H9 (cell line): ENCODE data around the gene TMC6. TPM values are rescaled to one million over a fixed set of nuclear protein-coding genes. Genes with fewer than 3 reads are reported as not detected.

Experiments used
- DNase-seq: peaks from one replicate; pipeline ENCODE4 v3.0.0-alpha.2; 2017
- H2AFZ ChIP-seq: one replicate; pipeline ENCODE4 v1.6.1; 2013; ENCODE audit warnings: mild to moderate bottlenecking, low read length, control low read depth, moderate library complexity
- H2AK5ac ChIP-seq: 2 replicates; pipeline ENCODE4 v1.6.1; 2013; ENCODE audit warnings: low read length, control low read depth, mixed read lengths; ENCODE audit not compliant: insufficient read length
- H2BK120ac ChIP-seq: one replicate; pipeline ENCODE4 v1.6.1; 2013; ENCODE audit warnings: low read depth, mild to moderate bottlenecking, low read length, control low read depth, inconsistent platforms; ENCODE audit not compliant: poor library complexity, severe bottlenecking
- H2BK12ac ChIP-seq: 2 replicates; pipeline ENCODE4 v1.6.1; 2013; ENCODE audit warnings: low read length, control low read depth, mixed read lengths, low read depth; ENCODE audit not compliant: insufficient read length
- H2BK15ac ChIP-seq: 2 replicates; pipeline ENCODE4 v1.6.1; 2013; ENCODE audit warnings: low read depth, low read length, control low read depth
- H2BK20ac ChIP-seq: one replicate; pipeline ENCODE4 v1.6.1; 2013; ENCODE audit warnings: low read depth, mild to moderate bottlenecking, low read length, control low read depth, inconsistent platforms; ENCODE audit not compliant: poor library complexity, severe bottlenecking
- H2BK5ac ChIP-seq: 2 replicates; pipeline ENCODE4 v1.6.1; 2013; ENCODE audit warnings: low read length, control low read depth, mixed read lengths; ENCODE audit not compliant: insufficient read length
- H3K14ac ChIP-seq: 2 replicates; pipeline ENCODE4 v1.6.1; 2013; ENCODE audit warnings: low read length, control low read depth; ENCODE audit not compliant: insufficient read depth
- H3K18ac ChIP-seq: 2 replicates; pipeline ENCODE4 v1.6.1; 2013; ENCODE audit warnings: low read depth, mild to moderate bottlenecking, mixed read lengths, low read length, control low read depth; ENCODE audit not compliant: insufficient read length
- H3K23ac ChIP-seq: 2 replicates; pipeline ENCODE4 v1.6.1; 2013; ENCODE audit warnings: low read length, control low read depth, mixed read lengths, low read depth; ENCODE audit not compliant: insufficient read length
- H3K23me2 ChIP-seq: 2 replicates; pipeline ENCODE4 v1.6.1; 2013; ENCODE audit warnings: low read depth, mild to moderate bottlenecking, mixed read lengths, low read length, control low read depth; ENCODE audit not compliant: insufficient read length, poor library complexity, severe bottlenecking
- H3K27ac ChIP-seq: 2 replicates; pipeline ENCODE4 v1.5.1; 2013; ENCODE audit warnings: low read length, control low read depth, mixed read lengths, low read depth; ENCODE audit not compliant: insufficient read length
- H3K27me3 ChIP-seq: 2 replicates; pipeline ENCODE4 v1.6.1; 2013; ENCODE audit warnings: low read length, control low read depth, inconsistent platforms; ENCODE audit not compliant: insufficient read depth
- H3K4ac ChIP-seq: 2 replicates; pipeline ENCODE4 v1.6.1; 2013; ENCODE audit warnings: low read depth, mild to moderate bottlenecking, control low read depth, inconsistent platforms, low read length, moderate library complexity
- H3K4me1 ChIP-seq: 2 replicates; pipeline ENCODE4 v1.6.1; 2013; ENCODE audit warnings: low read length, control low read depth, inconsistent platforms; ENCODE audit not compliant: insufficient read depth
- H3K4me2 ChIP-seq: 2 replicates; pipeline ENCODE4 v1.6.1; 2013; ENCODE audit warnings: low read length, control low read depth, mixed read lengths; ENCODE audit not compliant: insufficient read length, insufficient read depth
- H3K56ac ChIP-seq: 2 replicates; pipeline ENCODE4 v1.6.1; 2013; ENCODE audit warnings: low read depth, mild to moderate bottlenecking, mixed read lengths, low read length, control low read depth; ENCODE audit not compliant: insufficient read length
- H3K79me1 ChIP-seq: 2 replicates; pipeline ENCODE4 v1.6.1; 2013; ENCODE audit warnings: low read depth, mild to moderate bottlenecking, moderate library complexity, low read length, control low read depth, inconsistent platforms; ENCODE audit not compliant: insufficient read depth, poor library complexity, severe bottlenecking
- H3K79me2 ChIP-seq: 2 replicates; pipeline ENCODE4 v1.6.1; 2013; ENCODE audit warnings: low read length, control low read depth, inconsistent platforms; ENCODE audit not compliant: insufficient read depth
- H3K9ac ChIP-seq: 2 replicates; pipeline ENCODE4 v1.6.1; 2013; ENCODE audit warnings: low read length, control low read depth, mixed read lengths; ENCODE audit not compliant: insufficient read length; ENCODE audit errors: extremely low read depth
- H3K9me3 ChIP-seq: one replicate; pipeline ENCODE4 v1.6.1; 2013; ENCODE audit warnings: low read depth, low read length, inconsistent platforms; ENCODE audit not compliant: control insufficient read depth
- H3T11ph ChIP-seq: one replicate; pipeline ENCODE4 v1.6.1; 2013; ENCODE audit warnings: mild to moderate bottlenecking, low read length, control low read depth, inconsistent platforms
- H4K20me1 ChIP-seq: one replicate; pipeline ENCODE4 v1.6.1; 2013; ENCODE audit not compliant: control insufficient read depth, insufficient read length, insufficient read depth
- H4K5ac ChIP-seq: 2 replicates; pipeline ENCODE4 v1.6.1; 2013; ENCODE audit warnings: low read depth, mild to moderate bottlenecking, mixed read lengths, low read length, control low read depth; ENCODE audit not compliant: insufficient read length
- H4K8ac ChIP-seq: replicated peaks from 2 replicates; pipeline ENCODE4 v1.6.1; 2013; ENCODE audit warnings: low read length, control low read depth, mixed read lengths, low read depth; ENCODE audit not compliant: insufficient read length
- H4K91ac ChIP-seq: 2 replicates; pipeline ENCODE4 v1.6.1; 2013; ENCODE audit warnings: low read depth, mild to moderate bottlenecking, moderate library complexity, mixed read lengths, low read length, control low read depth; ENCODE audit not compliant: insufficient read length
- H3K27ac Mint-ChIP-seq, 3 experiments: 2 replicates in 2 of 3; 3 replicates in 1 of 3; pipeline ENCODE4 v1.8.0; 2020 to 2021; ENCODE audit warnings: mixed read lengths in 3 of 3, mild to moderate bottlenecking in 1 of 3, moderate library complexity in 1 of 3
- H3K27me3 Mint-ChIP-seq: 2 replicates; pipeline ENCODE4 v1.8.0; 2021; ENCODE audit warnings: low read depth, mild to moderate bottlenecking, moderate library complexity, mixed read lengths
- H3K36me3 Mint-ChIP-seq, 3 experiments: 2 replicates in 2 of 3; 3 replicates in 1 of 3; pipeline ENCODE4 v1.8.0; 2020 to 2021; ENCODE audit warnings: low read depth in 3 of 3, mixed read lengths in 3 of 3; ENCODE audit not compliant: insufficient read depth in 1 of 3
- H3K4me1 Mint-ChIP-seq, 2 experiments: 2 replicates each; pipeline ENCODE4 v1.8.0; 2020; ENCODE audit warnings: mixed read lengths in 2 of 2
- H3K4me3 Mint-ChIP-seq, 2 experiments: 2 replicates in 1 of 2; 3 replicates in 1 of 2; pipeline ENCODE4 v1.8.0; 2020 to 2021; ENCODE audit warnings: mild to moderate bottlenecking in 2 of 2, mixed read lengths in 2 of 2, moderate library complexity in 1 of 2
- H3K9me3 Mint-ChIP-seq, 2 experiments: 2 replicates in 1 of 2; 3 replicates in 1 of 2; pipeline ENCODE4 v1.8.0; 2020; ENCODE audit warnings: mild to moderate bottlenecking in 2 of 2, mixed read lengths in 2 of 2, moderate library complexity in 1 of 2
- WGBS: extraction: QIAGEN DNeasy Blood & Tissue Kit; methylation state at CpG from one replicate; pipeline ENCODE4 v1.1.7; 2013; ENCODE audit warnings: missing lambda C conversion rate, low lambda C conversion rate, mixed read lengths; ENCODE audit not compliant: insufficient read length; ENCODE audit errors: extremely low coverage; 5-methylcytosine and 5-hydroxymethylcytosine counted together
- total RNA-seq: library from RNA; stranded (reverse); gene quantifications from 2 replicates; pipeline ENCODE4 v1.2.1, GENCODE V29; 2021
- TF ChIP-seq, protein P1 (sequence below): fragments of 200-600 bp; sonication (generic); conservative IDR thresholded peaks from 3 replicates; pipeline ENCODE4 v1.8.0; 2021; ENCODE audit warnings: antibody characterized with exemption, mild to moderate bottlenecking

Gene TMC6
- total RNA-seq, 1 experiment from 2014 or later, result 86.8 TPM

DNA sequence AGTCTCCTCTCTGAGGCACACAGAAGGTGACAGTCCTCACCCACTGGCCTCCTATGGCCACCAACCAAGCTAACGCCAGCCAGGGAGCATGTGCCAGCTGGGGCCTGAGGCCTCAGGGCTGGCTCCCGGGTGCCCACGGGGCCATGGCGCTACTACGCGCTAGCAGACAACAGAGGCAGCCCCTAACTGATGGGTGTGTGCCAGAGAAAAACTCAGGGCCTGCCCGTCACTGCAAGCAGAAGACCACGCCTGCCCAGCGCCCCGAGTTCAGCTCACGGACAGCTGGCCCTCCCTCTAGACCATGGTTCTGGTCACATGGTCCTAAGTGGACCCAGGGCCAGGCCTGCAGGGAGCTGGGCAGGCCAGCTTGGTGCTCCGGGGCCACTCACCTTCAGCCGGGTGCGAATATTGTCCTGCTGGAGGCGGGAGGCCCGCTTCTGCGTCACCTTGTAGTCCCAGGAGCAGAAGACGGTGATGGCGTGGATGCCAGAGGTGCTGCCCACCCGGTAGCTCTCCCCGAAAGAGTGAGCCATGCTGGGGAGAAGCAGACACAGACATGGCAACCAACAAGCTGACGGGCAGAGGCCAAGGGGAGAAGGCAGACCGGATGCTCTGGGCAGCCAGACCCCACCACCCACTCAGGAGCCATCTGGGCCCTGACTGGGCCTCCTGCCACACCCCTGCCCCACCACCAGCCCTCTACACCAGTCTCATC, 6.2 kb downstream of the TMC6 start:
- H3K14ac ChIP-seq, result no peak overlapping the region
- no peak overlapping the region for H2AK5ac ChIP-seq
- H3K27me3 ChIP-seq, result no peaks in the 10 kb centered on the region
- H3K4me1 Mint-ChIP-seq, result peaks cover 4 to 11% of the 10 kb centered on the region in 2 experiments
- H2BK20ac ChIP-seq, result no peak overlapping the region
- TF ChIP-seq, protein P1, sequence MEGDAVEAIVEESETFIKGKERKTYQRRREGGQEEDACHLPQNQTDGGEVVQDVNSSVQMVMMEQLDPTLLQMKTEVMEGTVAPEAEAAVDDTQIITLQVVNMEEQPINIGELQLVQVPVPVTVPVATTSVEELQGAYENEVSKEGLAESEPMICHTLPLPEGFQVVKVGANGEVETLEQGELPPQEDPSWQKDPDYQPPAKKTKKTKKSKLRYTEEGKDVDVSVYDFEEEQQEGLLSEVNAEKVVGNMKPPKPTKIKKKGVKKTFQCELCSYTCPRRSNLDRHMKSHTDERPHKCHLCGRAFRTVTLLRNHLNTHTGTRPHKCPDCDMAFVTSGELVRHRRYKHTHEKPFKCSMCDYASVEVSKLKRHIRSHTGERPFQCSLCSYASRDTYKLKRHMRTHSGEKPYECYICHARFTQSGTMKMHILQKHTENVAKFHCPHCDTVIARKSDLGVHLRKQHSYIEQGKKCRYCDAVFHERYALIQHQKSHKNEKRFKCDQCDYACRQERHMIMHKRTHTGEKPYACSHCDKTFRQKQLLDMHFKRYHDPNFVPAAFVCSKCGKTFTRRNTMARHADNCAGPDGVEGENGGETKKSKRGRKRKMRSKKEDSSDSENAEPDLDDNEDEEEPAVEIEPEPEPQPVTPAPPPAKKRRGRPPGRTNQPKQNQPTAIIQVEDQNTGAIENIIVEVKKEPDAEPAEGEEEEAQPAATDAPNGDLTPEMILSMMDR, result no peak
- no peak overlapping the region for H3K4me2 ChIP-seq
- H2BK15ac ChIP-seq, result no peak overlapping the region
- WGBS, result no CpG with 5 or more reads among the region's 23 CpGs
- no peak overlapping the region for H2BK5ac ChIP-seq
- H2BK12ac ChIP-seq, result no peak overlapping the region
- no peaks in the 10 kb centered on the region for H3K9me3 Mint-ChIP-seq
- H2AFZ ChIP-seq, result no peak overlapping the region
- H3K27ac Mint-ChIP-seq, result no peak overlapping the region
- DNase-seq, result no peak
- no peaks in the 10 kb centered on the region; the same call in 1 of the 2 replicates for H3K79me2 ChIP-seq
- no peak overlapping the region for H3K9ac ChIP-seq
- no peaks in the 10 kb centered on the region for H3K79me1 ChIP-seq
- no peak overlapping the region for H3K27ac ChIP-seq
- no peak overlapping the region for H3K4ac ChIP-seq
- no peak overlapping the region for H4K91ac ChIP-seq
- H3K36me3 Mint-ChIP-seq, result peaks cover 7 to 28% (median 22%) of the 10 kb centered on the region in 3 experiments
- H3K23ac ChIP-seq, result no peak overlapping the region
- H4K8ac ChIP-seq, result no peak overlapping the region
- H2BK120ac ChIP-seq, result no peak overlapping the region
- H3K9me3 ChIP-seq, result no peaks in the 10 kb centered on the region
- peaks cover 5% of the 10 kb centered on the region; the same call in 1 of the 2 replicates for H3K4me1 ChIP-seq
- peaks cover 6% of the 10 kb centered on the region for H3K23me2 ChIP-seq
- no peak overlapping the region for H4K5ac ChIP-seq
- no peak overlapping the region for H3K18ac ChIP-seq
- no peak overlapping the region for H3K4me3 Mint-ChIP-seq
- H4K20me1 ChIP-seq, result no peaks in the 10 kb centered on the region
- no peak overlapping the region for H3T11ph ChIP-seq
- H3K27me3 Mint-ChIP-seq, result no peaks in the 10 kb centered on the region
- no peak overlapping the region for H3K56ac ChIP-seq
